BJ (cell line): ENCODE results near the gene FHDC1. TPM values are rescaled to one million over a fixed set of nuclear protein-coding genes. Genes with fewer than 3 reads are reported as not detected.

Experiments used
- CTCF ChIA-PET: fragments of 350-600 bp; formaldehyde crosslinking; extraction: SDS; loops from one replicate; lab custom pipeline; 2021; ENCODE audit warnings: antibody characterized with exemption, inconsistent platforms; lab: Yijun Ruan, JAX
- POLR2A ChIA-PET: fragments of 300-600 bp; sonication (Branson Sonifier 250); formaldehyde crosslinking; extraction: SDS; loops from one replicate; lab custom pipeline; 2021; ENCODE audit warnings: antibody characterized with exemption; lab: Charles Lee
- DNase-seq: peaks from one replicate; pipeline ENCODE4 v3.0.0-alpha.2; 2011; ENCODE audit warnings: low read depth
- H3K27me3 ChIP-seq: 2 replicates; pipeline ENCODE4 v1.6.0; 2011; ENCODE audit warnings: low read length; ENCODE audit not compliant: control insufficient read depth, insufficient read depth
- H3K36me3 ChIP-seq: 2 replicates; pipeline ENCODE4 v1.5.1; 2011; ENCODE audit warnings: low read length; ENCODE audit not compliant: control insufficient read depth, insufficient read depth
- H3K4me3 ChIP-seq: 2 replicates; pipeline ENCODE4 v1.5.1; 2011; ENCODE audit warnings: low read depth, mild to moderate bottlenecking, control low read depth, low read length
- CTCF ChIP-seq: IDR thresholded peaks from 2 replicates; pipeline ENCODE4 v1.5.1; 2011; ENCODE audit warnings: low read depth, mild to moderate bottlenecking, control low read depth, inconsistent platforms, low read length, moderate library complexity; ENCODE audit not compliant: insufficient read depth
- polyA plus RNA-seq: library from polyadenylated mRNA; depleted of rRNA; stranded (reverse); fragments of >200 nt; gene quantifications from 2 replicates; pipeline ENCODE4 v1.2.3, GENCODE V29; 2011

The FHDC1 gene
- polyA plus RNA-seq, 1 experiment = 0.17 TPM

- Histone ChIP-seq H3K36me3 (no peaks in the 10 kb centered on the region), H3K4me3 (no peak overlapping the region), H3K27me3 (peaks cover 8% of the 10 kb centered on the region; the same call in 1 of the 2 replicates)
- CTCF ChIA-PET = no interaction called here
- TF ChIP-seq CTCF = no peak
- POLR2A ChIA-PET = no interaction called here
- DNase-seq = no peak
Observed at GRCh38 chr4:153010146-153010545, 74.0 kb downstream of the FHDC1 start.

GRCh38 chr4:153013202-153013977 lies 77.3 kb downstream of the FHDC1 start:
- Histone ChIP-seq H3K36me3 (no peaks in the 10 kb centered on the region), H3K27me3 (no peaks in the 10 kb centered on the region), H3K4me3 (no peak overlapping the region)
- no peak for TF ChIP-seq CTCF
- DNase-seq = no peak
- POLR2A ChIA-PET = no interaction called here
- CTCF ChIA-PET = interaction anchor here (0.7 to 1.4 kb wide), 2 partner anchors 32 to 883 kb away, joined by 3 read pairs; no protein-coding TSS in a partner anchor

GRCh38 chr4:153014460-153014859 lies 78.3 kb downstream of the FHDC1 start:
- no peak for TF ChIP-seq CTCF

GRCh38 chr4:153016592-153016991 lies 80.5 kb downstream of the FHDC1 start:
- no peak for TF ChIP-seq CTCF
- Histone ChIP-seq H3K27me3 (peaks cover 1% of the 10 kb centered on the region; the same call in 1 of the 2 replicates), H3K36me3 (no peaks in the 10 kb centered on the region), H3K4me3 (no peak overlapping the region)
- POLR2A ChIA-PET = no interaction called here
- CTCF ChIA-PET = no interaction called here
- DNase-seq = no peak

More at GRCh38 chr4:153014460-153014859, 78.3 kb downstream of the FHDC1 start:
- H3K27me3 ChIP-seq = no peaks in the 10 kb centered on the region
- CTCF ChIA-PET = interaction anchor here (0.9 to 1.4 kb wide), 2 partner anchors 10 to 31 kb away, joined by 3 to 4 read pairs; no protein-coding TSS in a partner anchor
- POLR2A ChIA-PET = no interaction called here
- no peak for DNase-seq
- H3K36me3 ChIP-seq = no peaks in the 10 kb centered on the region
- no peak overlapping the region for H3K4me3 ChIP-seq

DNA sequence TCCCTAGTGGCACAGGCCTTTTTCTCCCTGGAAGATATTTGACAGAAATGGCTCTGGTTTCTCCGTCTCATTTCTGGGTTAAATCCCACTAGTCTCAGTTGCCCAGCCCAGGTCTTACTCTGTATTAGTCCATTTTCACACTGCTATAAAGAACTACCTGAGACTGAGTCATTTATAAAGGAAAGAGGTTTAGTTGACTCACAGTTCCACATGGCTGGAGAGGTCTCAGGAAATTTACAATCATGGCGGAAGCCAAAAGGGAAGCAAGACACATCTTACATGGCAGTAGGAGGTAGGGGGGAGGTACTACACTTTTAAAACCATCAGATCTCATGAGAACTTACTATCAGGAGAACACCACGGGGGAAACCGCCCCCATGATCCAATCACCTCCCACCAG lies 81.9 kb downstream of the FHDC1 start:
- ChIA-PET CTCF (no interaction called here), POLR2A (no interaction called here)
- no peak for DNase-seq
- TF ChIP-seq CTCF = no peak
- Histone ChIP-seq H3K36me3 (no peaks in the 10 kb centered on the region), H3K4me3 (no peak overlapping the region), H3K27me3 (peaks cover 1% of the 10 kb centered on the region; the same call in 1 of the 2 replicates)
